CD4-positive, alpha-beta T cell (primary cell): ENCODE measurements around the gene VPREB1. TPM values are rescaled to one million over a fixed set of nuclear protein-coding genes. Genes with fewer than 3 reads are reported as not detected.
A peak's percentile ranks its signal among the peaks of the same experiment; 100 is the strongest.
"Not testable (repeated sequence)": the region's sequence is repeated elsewhere in the genome, so short reads cannot be mapped to it uniquely, and the experiment has no call there.

Source experiments
- ATAC-seq: fragments of 200-7000 bp; cut with Tn5 transposase; one replicate; pipeline ENCODE4 v1.10.0; 2022; ENCODE audit warnings: mild to moderate bottlenecking; ENCODE audit not compliant: poor library complexity
- CTCF ChIA-PET: fragments of 350-600 bp; sonication (Branson Sonifier 250); formaldehyde crosslinking; loops from one replicate; lab custom pipeline; 2021; ENCODE audit warnings: antibody characterized with exemption, inconsistent platforms; lab: Charles Lee
- POLR2A ChIA-PET: fragments of 350-600 bp; sonication (Branson Sonifier 250); formaldehyde crosslinking; loops from one replicate; lab custom pipeline; 2021; ENCODE audit warnings: antibody characterized with exemption, inconsistent platforms; lab: Charles Lee
- DNase-seq, 14 experiments: peaks; one replicate each; pipeline ENCODE4 v3.0.0-alpha.2; 2013 to 2020; ENCODE audit warnings: mixed read lengths in 2 of 14
- H3K27ac ChIP-seq, 2 donors: one replicate each; pipeline versions ENCODE4 v1.5.1 to v1.7.0; 2013; ENCODE audit warnings: low read length in 2 of 2, low read depth in 1 of 2, mild to moderate bottlenecking in 1 of 2
- H3K27me3 ChIP-seq, 2 experiments: 1 replicate in 1 of 2; 2 replicates in 1 of 2; pipeline versions ENCODE4 v1.6.1 to v1.7.0; 2013; ENCODE audit warnings: low read length in 2 of 2, control low read depth in 1 of 2, mild to moderate bottlenecking in 1 of 2, moderate library complexity in 1 of 2; ENCODE audit not compliant: insufficient read depth in 2 of 2, control insufficient read depth in 1 of 2
- H3K36me3 ChIP-seq: one replicate; pipeline ENCODE4 v1.6.1; 2013; ENCODE audit warnings: low read length, control low read depth; ENCODE audit not compliant: insufficient read depth
- H3K4me1 ChIP-seq: one replicate; pipeline ENCODE4 v1.6.1; 2013; ENCODE audit warnings: low read length, control low read depth; ENCODE audit not compliant: insufficient read depth
- H3K4me3 ChIP-seq: one replicate; pipeline ENCODE4 v1.5.1; 2013; ENCODE audit warnings: mild to moderate bottlenecking, low read length, moderate library complexity
- H3K9me3 ChIP-seq, 2 experiments: 1 replicate in 1 of 2; 2 replicates in 1 of 2; pipeline versions ENCODE4 v1.6.1 to v1.7.0; 2013; ENCODE audit warnings: low read length in 2 of 2, mild to moderate bottlenecking in 2 of 2, control low read depth in 1 of 2, moderate library complexity in 1 of 2; ENCODE audit not compliant: control insufficient read depth in 1 of 2, insufficient read depth in 1 of 2
- H3K27ac Mint-ChIP-seq: one replicate; pipeline ENCODE4 v1.8.0; 2020; ENCODE audit warnings: mixed read lengths
- H3K27me3 Mint-ChIP-seq: one replicate; pipeline ENCODE4 v1.8.0; 2021; ENCODE audit warnings: mixed read lengths
- H3K36me3 Mint-ChIP-seq: one replicate; pipeline ENCODE4 v1.8.0; 2021; ENCODE audit warnings: low read depth, mixed read lengths
- H3K4me1 Mint-ChIP-seq: one replicate; pipeline ENCODE4 v1.8.0; 2021; ENCODE audit warnings: low read depth, mixed read lengths
- H3K4me3 Mint-ChIP-seq: one replicate; pipeline ENCODE4 v1.8.0; 2020; ENCODE audit warnings: mild to moderate bottlenecking, mixed read lengths
- H3K9me3 Mint-ChIP-seq: one replicate; pipeline ENCODE4 v1.8.0; 2020; ENCODE audit warnings: mixed read lengths
- CTCF ChIP-seq: fragments of 200-600 bp; IDR thresholded peaks from one replicate; pipeline ENCODE4 v1.8.0; 2022; ENCODE audit warnings: antibody characterized with exemption, mild to moderate bottlenecking
- intact Hi-C, 2 experiments: fragments of 100-400 bp; cut with DNase I in 1 of 2; cut with micrococcal nuclease in 1 of 2; formaldehyde crosslinking; loops; one replicate each; pipeline versions ENCODE4 v1.15.1 to v1.9.0; 2023 to 2025; cut with DNase I, micrococcal nuclease
- total RNA-seq, 174 experiments: library from RNA in 2 of 174; stranded (reverse) in 2 of 174; gene quantifications; one replicate each; pipeline ENCODE4 v1.2.3 and lab custom pipeline; 2021 to 2026

VPREB1 gene
- total RNA-seq, 2 experiments from 2014 or later: not detected

- DNase-seq (no peak), ATAC-seq (no peak)
- no peak overlapping the region for H3K27ac Mint-ChIP-seq
- H3K4me3 ChIP-seq: no peak overlapping the region
- H3K4me3 Mint-ChIP-seq: no peak overlapping the region
- H3K9me3 Mint-ChIP-seq: no peaks in the 10 kb centered on the region
- H3K4me1 ChIP-seq: peaks cover 16% of the 10 kb centered on the region
- no peaks in the 10 kb centered on the region for H3K36me3 ChIP-seq
- intact Hi-C loops: loop anchor here (5.0 to 10.0 kb wide), 2 partner anchors 94 to 141 kb away; no protein-coding TSS in a partner anchor
- H3K36me3 Mint-ChIP-seq: no peaks in the 10 kb centered on the region
- H3K27ac ChIP-seq: no peak overlapping the region
- H3K9me3 ChIP-seq: peaks cover 0 to 5% of the 10 kb centered on the region in 2 experiments
- peaks cover under 1% of the 10 kb centered on the region for H3K27me3 Mint-ChIP-seq
- CTCF ChIA-PET: interaction anchor here (0.6 kb wide), 1 partner anchor 75 kb away, joined by 3 read pairs; no protein-coding TSS in a partner anchor
- POLR2A ChIA-PET: no interaction called here
- TF ChIP-seq CTCF: no peak
- H3K27me3 ChIP-seq: peaks cover 0 to 10% of the 10 kb centered on the region in 2 experiments
- peaks cover 10% of the 10 kb centered on the region for H3K4me1 Mint-ChIP-seq
Measured at GRCh38 chr22:22203048-22203971, 41.3 kb upstream of the VPREB1 start.

DNA sequence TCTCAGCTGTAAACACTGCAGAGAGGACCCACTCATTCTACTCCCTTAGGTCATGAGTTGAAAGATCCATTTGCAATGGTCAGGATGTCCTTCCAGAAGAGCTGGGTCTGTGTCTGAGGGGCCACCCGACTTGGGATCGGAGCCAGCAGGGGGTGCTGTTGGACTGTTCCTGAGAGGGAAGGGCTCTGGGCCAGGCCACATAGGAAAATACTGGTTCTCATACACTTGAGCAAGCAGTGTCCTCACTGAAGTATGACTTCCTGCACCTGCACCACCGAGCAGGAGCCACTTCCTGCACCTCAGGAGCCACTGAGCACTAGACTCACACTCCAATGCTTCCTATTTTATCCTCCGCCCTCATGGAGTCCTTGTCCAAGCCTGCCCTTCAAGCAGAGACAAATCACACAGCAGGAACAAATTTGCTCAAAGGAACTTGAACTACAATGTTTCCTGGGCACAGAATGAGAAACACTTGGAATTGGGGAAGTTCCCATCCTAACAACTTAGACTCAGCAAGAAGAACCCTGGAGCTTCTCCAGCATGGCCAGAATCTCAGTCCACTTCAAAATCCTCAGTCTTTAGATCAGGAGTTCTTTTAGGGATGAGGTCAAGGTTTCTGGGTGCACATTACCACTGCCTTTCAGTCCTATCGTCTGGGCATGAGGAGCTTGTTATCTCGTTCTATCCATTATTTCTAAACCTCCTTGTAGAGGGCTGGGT, 36.6 kb upstream of the VPREB1 start:
- H3K27ac ChIP-seq: no peak overlapping the region
- Mint-ChIP-seq H3K27me3 (no peaks in the 10 kb centered on the region), H3K4me3 (no peak overlapping the region), H3K9me3 (no peaks in the 10 kb centered on the region), H3K27ac (peak overlapping the region; percentile 1), H3K4me1 (peaks cover 33% of the 10 kb centered on the region), H3K36me3 (no peaks in the 10 kb centered on the region)
- TF ChIP-seq CTCF: peak; percentile 78
- H3K27me3 ChIP-seq: no peaks in the 10 kb centered on the region
- H3K9me3 ChIP-seq: peaks cover 0 to 3% of the 10 kb centered on the region in 2 experiments
- no peaks in the 10 kb centered on the region for H3K36me3 ChIP-seq
- ChIA-PET POLR2A (interaction anchor here (1.2 kb wide), 1 partner anchor 27 kb away, joined by 7 read pairs; no protein-coding TSS in a partner anchor), CTCF (interaction anchor here (0.6 to 2.2 kb wide), 5 partner anchors 13 to 110 kb away, joined by 3 to 14 read pairs (median 5); no protein-coding TSS in a partner anchor)
- peak; percentile 77 for ATAC-seq
- no peak overlapping the region for H3K4me3 ChIP-seq
- DNase-seq: peak; percentile 60 to 87 (median 76)
- peaks cover 18% of the 10 kb centered on the region for H3K4me1 ChIP-seq
- intact Hi-C loops: loop anchor here (1.0 to 10.0 kb wide), 5 partner anchors 27 to 214 kb away; no protein-coding TSS in a partner anchor

- no peak for DNase-seq
- no peaks in the 10 kb centered on the region for H3K36me3 ChIP-seq
- Mint-ChIP-seq H3K36me3 (no peaks in the 10 kb centered on the region), H3K4me3 (no peak overlapping the region), H3K4me1 (peaks cover 33% of the 10 kb centered on the region), H3K27ac (no peak overlapping the region), H3K27me3 (no peaks in the 10 kb centered on the region), H3K9me3 (no peaks in the 10 kb centered on the region)
- H3K9me3 ChIP-seq: no peaks in the 10 kb centered on the region
- CTCF ChIA-PET: interaction anchor here (1.5 to 2.2 kb wide), 3 partner anchors 13 to 27 kb away, joined by 5 to 14 read pairs (median 6); no protein-coding TSS in a partner anchor
- H3K4me1 ChIP-seq: peaks cover 18% of the 10 kb centered on the region
- H3K4me3 ChIP-seq: no peak overlapping the region
- no peak for TF ChIP-seq CTCF
- no peak overlapping the region for H3K27ac ChIP-seq
- intact Hi-C loops: loop anchor here (1.0 to 10.0 kb wide), 5 partner anchors 27 to 214 kb away; no protein-coding TSS in a partner anchor
- POLR2A ChIA-PET: no interaction called here
- no peaks in the 10 kb centered on the region for H3K27me3 ChIP-seq
- ATAC-seq: no peak
Measured at GRCh38 chr22:22208652-22209051, 35.9 kb upstream of the VPREB1 start.

GRCh38 chr22:22209080-22209640, 35.4 kb upstream of the VPREB1 start:
- H3K4me3 ChIP-seq, H3K36me3 Mint-ChIP-seq, H3K9me3 ChIP-seq, H3K27me3 Mint-ChIP-seq, H3K36me3 ChIP-seq, H3K9me3 Mint-ChIP-seq, H3K27ac ChIP-seq, H3K27me3 ChIP-seq, DNase-seq, H3K4me3 Mint-ChIP-seq, ATAC-seq, POLR2A ChIA-PET: not testable (repeated sequence)
- Mint-ChIP-seq H3K27ac (peak overlapping the region; percentile 80), H3K4me1 (peaks cover 33% of the 10 kb centered on the region)
- peaks cover 18% of the 10 kb centered on the region for H3K4me1 ChIP-seq
- CTCF ChIA-PET: interaction anchor here (1.7 kb wide), 1 partner anchor 26 kb away, joined by 6 read pairs; no protein-coding TSS in a partner anchor
- intact Hi-C loops: loop anchor here (2.0 to 10.0 kb wide), 4 partner anchors 88 to 213 kb away; no protein-coding TSS in a partner anchor
